Brain microvascular endothelial cell (primary cell): ENCODE measurements around the gene SDK2.

Experiments used
- DNase-seq: peaks from one replicate; pipeline ENCODE4 v3.0.0-alpha.2; 2020
- H3K27ac ChIP-seq: fragments of 250-450 bp; sonication (Bioruptor Pico); 2 replicates; pipeline ENCODE4 v1.5.1; 2020; ENCODE audit warnings: mild to moderate bottlenecking, moderate library complexity
- H3K27me3 ChIP-seq: fragments of 250-450 bp; sonication (Bioruptor Pico); replicated peaks from 2 replicates; pipeline ENCODE4 v1.5.1; 2020; ENCODE audit warnings: mild to moderate bottlenecking
- H3K36me3 ChIP-seq: fragments of 250-450 bp; sonication (Bioruptor Pico); replicated peaks from 2 replicates; pipeline ENCODE4 v1.5.1; 2020; ENCODE audit warnings: mild to moderate bottlenecking
- H3K4me3 ChIP-seq: 2 replicates; pipeline ENCODE4 v1.5.1; 2011; ENCODE audit warnings: low read depth, mild to moderate bottlenecking, control low read depth, low read length, moderate library complexity
- CTCF ChIP-seq: IDR thresholded peaks from 2 replicates; pipeline ENCODE4 v1.5.1; 2011; ENCODE audit warnings: low read depth, mild to moderate bottlenecking, moderate library complexity, low read length, control low read depth, inconsistent platforms; ENCODE audit errors: missing control alignments
- in situ Hi-C: cut with HindIII; loops from 2 replicates; pipeline ENCODE4 v1.10.0; 2017; ENCODE audit warnings: low sequenced_read_pairs, low pct_ligation_motif_present

SDK2 gene

GRCh38 chr17:73635101-73635817 is 9.0 kb downstream of the SDK2 start:
- no peak for TF ChIP-seq CTCF
- in situ Hi-C loops, result no loop called here
- H3K36me3 ChIP-seq, result no peaks in the 10 kb centered on the region
- H3K4me3 ChIP-seq, result no peak overlapping the region
- H3K27me3 ChIP-seq, result peaks cover 3% of the 10 kb centered on the region
- no peak overlapping the region for H3K27ac ChIP-seq
- no peak for DNase-seq

- no peak overlapping the region for H3K27ac ChIP-seq
- H3K36me3 ChIP-seq, result no peaks in the 10 kb centered on the region
- peaks cover 3% of the 10 kb centered on the region for H3K27me3 ChIP-seq
- in situ Hi-C loops, result no loop called here
- DNase-seq, result no peak
- no peak overlapping the region for H3K4me3 ChIP-seq
- TF ChIP-seq CTCF, result no peak
Observed at GRCh38 chr17:73634629-73635028, 9.6 kb downstream of the SDK2 start.

- H3K36me3 ChIP-seq, result no peaks in the 10 kb centered on the region
- no peak for TF ChIP-seq CTCF
- in situ Hi-C loops, result no loop called here
- DNase-seq, result no peak
- no peak overlapping the region for H3K4me3 ChIP-seq
- no peaks in the 10 kb centered on the region for H3K27me3 ChIP-seq
- no peak overlapping the region for H3K27ac ChIP-seq
Observed at GRCh38 chr17:73633736-73634135, 10.5 kb downstream of the SDK2 start.

GRCh38 chr17:73632513-73632912 is 11.7 kb downstream of the SDK2 start:
- TF ChIP-seq CTCF, result no peak
- Histone ChIP-seq H3K27ac (no peak overlapping the region), H3K27me3 (no peaks in the 10 kb centered on the region), H3K36me3 (no peaks in the 10 kb centered on the region), H3K4me3 (no peak overlapping the region)
- no peak for DNase-seq
- in situ Hi-C loops, result no loop called here

- no peaks in the 10 kb centered on the region for H3K27me3 ChIP-seq
- TF ChIP-seq CTCF, result no peak
- H3K36me3 ChIP-seq, result no peaks in the 10 kb centered on the region
- no peak overlapping the region for H3K27ac ChIP-seq
- in situ Hi-C loops, result no loop called here
- no peak for DNase-seq
- H3K4me3 ChIP-seq, result no peak overlapping the region
Observed at GRCh38 chr17:73630965-73631595, 13.2 kb downstream of the SDK2 start.

- no peak overlapping the region for H3K27ac ChIP-seq
- H3K27me3 ChIP-seq, result no peaks in the 10 kb centered on the region
- H3K4me3 ChIP-seq, result no peak overlapping the region
- H3K36me3 ChIP-seq, result no peaks in the 10 kb centered on the region
- in situ Hi-C loops, result no loop called here
- TF ChIP-seq CTCF, result no peak
- no peak for DNase-seq
Observed at GRCh38 chr17:73630531-73630930, 13.7 kb downstream of the SDK2 start.
